ENCODE data around the gene ACOT7.
"Not testable (repeated sequence)": the region's sequence is repeated elsewhere in the genome, so short reads cannot be mapped to it uniquely, and the experiment has no call there.

The ACOT7 gene

GRCh38 chr1:6395781-6396244 lies 2.2 kb upstream of the ACOT7 start:
- DNase-seq = not testable (repeated sequence)

- DNase-seq = not testable (repeated sequence)
Observed at GRCh38 chr1:6395130-6395529, 1.6 kb upstream of the ACOT7 start.

GRCh38 chr1:6392809-6393399 lies 663 bp downstream of the ACOT7 start:
- DNase-seq = no peak

- no peak for DNase-seq
Observed at GRCh38 chr1:6391951-6392808, 1.4 kb downstream of the ACOT7 start.

- no peak for DNase-seq
Observed at GRCh38 chr1:6389971-6390370, 3.6 kb downstream of the ACOT7 start.

GRCh38 chr1:6386371-6386949 lies 7.1 kb downstream of the ACOT7 start:
- DNase-seq = no peak

GRCh38 chr1:6385488-6386191 lies 7.9 kb downstream of the ACOT7 start:
- DNase-seq = no peak

GRCh38 chr1:6384962-6385361 lies 8.6 kb downstream of the ACOT7 start:
- DNase-seq = no peak

GRCh38 chr1:6384135-6384534 lies 9.4 kb downstream of the ACOT7 start:
- no peak for DNase-seq

- DNase-seq = no peak
Observed at GRCh38 chr1:6380037-6380436, 13.5 kb downstream of the ACOT7 start.

GRCh38 chr1:6378096-6378746 lies 15.3 kb downstream of the ACOT7 start:
- no peak for DNase-seq

GRCh38 chr1:6373961-6374720 lies 19.4 kb downstream of the ACOT7 start:
- DNase-seq = no peak

- not testable (repeated sequence) for DNase-seq
Observed at GRCh38 chr1:6372236-6372635, 21.3 kb downstream of the ACOT7 start.

- no peak for DNase-seq
Observed at GRCh38 chr1:6370006-6370405, 23.6 kb downstream of the ACOT7 start.

- no peak for DNase-seq
Observed at GRCh38 chr1:6367381-6368012, 26.1 kb downstream of the ACOT7 start.

GRCh38 chr1:6365047-6365446 lies 28.5 kb downstream of the ACOT7 start:
- no peak for DNase-seq

GRCh38 chr1:6363085-6363884 lies 30.3 kb downstream of the ACOT7 start:
- DNase-seq = not testable (repeated sequence)

- DNase-seq = no peak
Observed at GRCh38 chr1:6361124-6361775, 32.3 kb downstream of the ACOT7 start.

GRCh38 chr1:6360517-6361070 lies 33.0 kb downstream of the ACOT7 start:
- DNase-seq = no peak

GRCh38 chr1:6360117-6360496 lies 33.5 kb downstream of the ACOT7 start:
- no peak for DNase-seq

All from effector CD8-positive, alpha-beta T cell (primary cell).